ENCODE data around the gene HDAC10. TPM values are rescaled to one million over a fixed set of nuclear protein-coding genes. Genes with fewer than 3 reads are reported as not detected.

The HDAC10 gene
- total and polyA plus RNA-seq, 10 of the 15 experiments (the other 5 are each of a cell fraction or from before 2014, with no cell fraction given): 0.26 to 48.6 (median 5.0) TPM

GRCh38 chr22:50278461-50278860, 27.4 kb upstream of the HDAC10 start:
- Histone ChIP-seq H3K4me2 (ENCODE audit: control insufficient read depth, insufficient read depth) (no peak overlapping the region), H2AFZ (ENCODE audit: control insufficient read depth, low read depth, low read length) (no peak overlapping the region), H3K4me1 (ENCODE audit: control insufficient read depth, insufficient read depth, low read length) (no peaks in the 10 kb centered on the region), H3K27me3 (replicated peaks in 1 of 2; ENCODE audit: control insufficient read depth in 2 of 2, insufficient read depth in 2 of 2, low read length in 1 of 2) (no peaks in the 10 kb centered on the region), H3K9me3 (replicated peaks; ENCODE audit: control insufficient read depth, insufficient read depth, low read length) (no peaks in the 10 kb centered on the region), H3K79me2 (ENCODE audit: control insufficient read depth, insufficient read depth, low read length) (no peaks in the 10 kb centered on the region), H3K9ac (ENCODE audit: control insufficient read depth, insufficient read depth, low read length) (no peak overlapping the region), H4K20me1 (ENCODE audit: control insufficient read depth, insufficient read depth) (no peaks in the 10 kb centered on the region), H3K36me3 (ENCODE audit: control insufficient read depth in 2 of 2, insufficient read depth in 2 of 2, low read length in 1 of 2) (peaks cover 0 to 43% of the 10 kb centered on the region in 2 experiments; a peak in 3 of 4 replicates), H3K27ac (ENCODE audit: control insufficient read depth, insufficient read depth) (no peak overlapping the region), H3K4me3 (no peak overlapping the region)
- FAIRE-seq (no peak), DNase-seq (ENCODE audit: low read depth, low spot score) (no peak), ATAC-seq (no peak)
- 95% methylated on average over 21 of the region's 21 CpGs for WGBS (ENCODE audit: insufficient coverage, insufficient replicate concordance, low lambda C conversion rate, missing lambda C conversion rate)
- BruUV-seq (replicated peaks): no TSS peak
- ChIA-PET POLR2A (no interaction called here), RAD21 (ENCODE audit: unreplicated experiment) (no interaction called here), CTCF (no interaction called here), SMC1A (ENCODE audit: uncharacterized antibody, unreplicated experiment) (no interaction called here)
- in situ Hi-C loops (cut with MboI) (loop anchor here (5.0 kb wide), 1 partner anchor 49 kb away; the partner anchor contains the start of gene DENND6B), intact Hi-C loops (cut with micrococcal nuclease; ENCODE audit: unreplicated experiment) (no loop called here)
- TF ChIP-seq GATAD2B (conservative IDR thresholded peaks at IDR 0.05; ENCODE audit: low read depth): no peak
- TF ChIP-seq, protein P1, sequence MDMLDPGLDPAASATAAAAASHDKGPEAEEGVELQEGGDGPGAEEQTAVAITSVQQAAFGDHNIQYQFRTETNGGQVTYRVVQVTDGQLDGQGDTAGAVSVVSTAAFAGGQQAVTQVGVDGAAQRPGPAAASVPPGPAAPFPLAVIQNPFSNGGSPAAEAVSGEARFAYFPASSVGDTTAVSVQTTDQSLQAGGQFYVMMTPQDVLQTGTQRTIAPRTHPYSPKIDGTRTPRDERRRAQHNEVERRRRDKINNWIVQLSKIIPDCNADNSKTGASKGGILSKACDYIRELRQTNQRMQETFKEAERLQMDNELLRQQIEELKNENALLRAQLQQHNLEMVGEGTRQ (IDR thresholded peaks at IDR 0.05; ENCODE audit: borderline replicate concordance, low read depth, low read length): no peak
- TF ChIP-seq IRF4 (IDR thresholded peaks at IDR 0.05; ENCODE audit: low read depth, low read length): no peak
- no peak for TF ChIP-seq MYC (IDR thresholded peaks at IDR 0.05; ENCODE audit: insufficient read depth, insufficient read length, insufficient replicate concordance, low read length, severe bottlenecking)
- TF ChIP-seq, protein P2, sequence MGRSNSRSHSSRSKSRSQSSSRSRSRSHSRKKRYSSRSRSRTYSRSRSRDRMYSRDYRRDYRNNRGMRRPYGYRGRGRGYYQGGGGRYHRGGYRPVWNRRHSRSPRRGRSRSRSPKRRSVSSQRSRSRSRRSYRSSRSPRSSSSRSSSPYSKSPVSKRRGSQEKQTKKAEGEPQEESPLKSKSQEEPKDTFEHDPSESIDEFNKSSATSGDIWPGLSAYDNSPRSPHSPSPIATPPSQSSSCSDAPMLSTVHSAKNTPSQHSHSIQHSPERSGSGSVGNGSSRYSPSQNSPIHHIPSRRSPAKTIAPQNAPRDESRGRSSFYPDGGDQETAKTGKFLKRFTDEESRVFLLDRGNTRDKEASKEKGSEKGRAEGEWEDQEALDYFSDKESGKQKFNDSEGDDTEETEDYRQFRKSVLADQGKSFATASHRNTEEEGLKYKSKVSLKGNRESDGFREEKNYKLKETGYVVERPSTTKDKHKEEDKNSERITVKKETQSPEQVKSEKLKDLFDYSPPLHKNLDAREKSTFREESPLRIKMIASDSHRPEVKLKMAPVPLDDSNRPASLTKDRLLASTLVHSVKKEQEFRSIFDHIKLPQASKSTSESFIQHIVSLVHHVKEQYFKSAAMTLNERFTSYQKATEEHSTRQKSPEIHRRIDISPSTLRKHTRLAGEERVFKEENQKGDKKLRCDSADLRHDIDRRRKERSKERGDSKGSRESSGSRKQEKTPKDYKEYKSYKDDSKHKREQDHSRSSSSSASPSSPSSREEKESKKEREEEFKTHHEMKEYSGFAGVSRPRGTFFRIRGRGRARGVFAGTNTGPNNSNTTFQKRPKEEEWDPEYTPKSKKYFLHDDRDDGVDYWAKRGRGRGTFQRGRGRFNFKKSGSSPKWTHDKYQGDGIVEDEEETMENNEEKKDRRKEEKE (IDR thresholded peaks at IDR 0.05): no peak
- TF ChIP-seq, protein P3, sequence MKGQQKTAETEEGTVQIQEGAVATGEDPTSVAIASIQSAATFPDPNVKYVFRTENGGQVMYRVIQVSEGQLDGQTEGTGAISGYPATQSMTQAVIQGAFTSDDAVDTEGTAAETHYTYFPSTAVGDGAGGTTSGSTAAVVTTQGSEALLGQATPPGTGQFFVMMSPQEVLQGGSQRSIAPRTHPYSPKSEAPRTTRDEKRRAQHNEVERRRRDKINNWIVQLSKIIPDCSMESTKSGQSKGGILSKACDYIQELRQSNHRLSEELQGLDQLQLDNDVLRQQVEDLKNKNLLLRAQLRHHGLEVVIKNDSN (IDR thresholded peaks at IDR 0.05; ENCODE audit: borderline replicate concordance, extremely low read length, insufficient read depth, low read depth, low read length): no peak
- no peak for TF ChIP-seq ATF2 (IDR thresholded peaks at IDR 0.05; ENCODE audit: low read length)
- TF ChIP-seq, protein P4, sequence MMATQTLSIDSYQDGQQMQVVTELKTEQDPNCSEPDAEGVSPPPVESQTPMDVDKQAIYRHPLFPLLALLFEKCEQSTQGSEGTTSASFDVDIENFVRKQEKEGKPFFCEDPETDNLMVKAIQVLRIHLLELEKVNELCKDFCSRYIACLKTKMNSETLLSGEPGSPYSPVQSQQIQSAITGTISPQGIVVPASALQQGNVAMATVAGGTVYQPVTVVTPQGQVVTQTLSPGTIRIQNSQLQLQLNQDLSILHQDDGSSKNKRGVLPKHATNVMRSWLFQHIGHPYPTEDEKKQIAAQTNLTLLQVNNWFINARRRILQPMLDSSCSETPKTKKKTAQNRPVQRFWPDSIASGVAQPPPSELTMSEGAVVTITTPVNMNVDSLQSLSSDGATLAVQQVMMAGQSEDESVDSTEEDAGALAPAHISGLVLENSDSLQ (IDR thresholded peaks at IDR 0.05): no peak
- no peak for TF ChIP-seq ASH2L (IDR thresholded peaks at IDR 0.05; ENCODE audit: borderline replicate concordance, low read depth)
- TF ChIP-seq NR2C1 (IDR thresholded peaks at IDR 0.05): no peak
- no peak for TF ChIP-seq ZNF687 (IDR thresholded peaks at IDR 0.05)
- TF ChIP-seq NBN (IDR thresholded peaks at IDR 0.05): no peak

Data from GM12878 (cell line).